Measurements from ENCODE around the gene SERINC5. TPM values are rescaled to one million over a fixed set of nuclear protein-coding genes. Genes with fewer than 3 reads are reported as not detected.

The SERINC5 gene
- total RNA-seq, 4 donors from 2014 or later = 9.7 to 21.7 (median 17.3) TPM

- no peak for TF ChIP-seq CTCF (IDR thresholded peaks at IDR 0.05; ENCODE audit: low read depth)
Observed at GRCh38 chr5:80116465-80116864, 139.4 kb downstream of the SERINC5 start.

- no peak for TF ChIP-seq CTCF (IDR thresholded peaks at IDR 0.05; ENCODE audit: low read depth)
Observed at GRCh38 chr5:80116000-80116399, 139.8 kb downstream of the SERINC5 start.

- no peak for TF ChIP-seq CTCF (IDR thresholded peaks at IDR 0.05; ENCODE audit: low read depth)
Observed at GRCh38 chr5:80114860-80115259, 141.0 kb downstream of the SERINC5 start.

- no peak for TF ChIP-seq CTCF (IDR thresholded peaks at IDR 0.05; ENCODE audit: low read depth)
Observed at GRCh38 chr5:80109646-80110478, 146.0 kb downstream of the SERINC5 start.

GRCh38 chr5:80106916-80107315 lies 148.9 kb downstream of the SERINC5 start:
- TF ChIP-seq CTCF (IDR thresholded peaks at IDR 0.05; ENCODE audit: low read depth) = no peak

GRCh38 chr5:80105698-80106439 lies 150.0 kb downstream of the SERINC5 start:
- no peak for TF ChIP-seq CTCF (IDR thresholded peaks at IDR 0.05; ENCODE audit: low read depth)

- no peak for TF ChIP-seq CTCF (IDR thresholded peaks at IDR 0.05; ENCODE audit: low read depth)
Observed at GRCh38 chr5:80103371-80103770, 152.5 kb downstream of the SERINC5 start.

Data from subcutaneous adipose tissue (tissue), 4 donors.